GM12891 (cell line): ENCODE data around the gene TRIM39.

Source experiments
- DNase-seq: peaks from one replicate; pipeline ENCODE4 v3.0.0; 2011; ENCODE audit warnings: low spot score; ENCODE audit not compliant: insufficient read length
- FAIRE-seq: peaks from 2 replicates; lab custom pipeline; 2011; peaks lifted over from hg19 to GRCh38; lab: Jason Lieb, UNC
- PAX5 ChIP-seq: IDR thresholded peaks from 2 replicates; pipeline ENCODE4 v1.6.1; 2011; ENCODE audit warnings: low read length, moderate library complexity, mild to moderate bottlenecking; ENCODE audit not compliant: insufficient read depth, severe bottlenecking
- POLR2A ChIP-seq: IDR thresholded peaks from 2 replicates; pipeline ENCODE4 v1.6.1; 2011; ENCODE audit warnings: low read depth, low read length, control low read depth
- POLR2AphosphoS5 ChIP-seq: IDR thresholded peaks from 2 replicates; pipeline ENCODE4 v1.6.1; 2011; ENCODE audit warnings: low read depth, low read length, control low read depth
- POU2F2 ChIP-seq: IDR thresholded peaks from 2 replicates; pipeline ENCODE4 v1.6.1; 2011; ENCODE audit warnings: low read depth, mild to moderate bottlenecking, control low read depth, low read length, moderate library complexity
- SPI1 ChIP-seq: IDR thresholded peaks from 2 replicates; pipeline ENCODE4 v1.6.1; 2011; ENCODE audit warnings: low read depth, low read length, control low read depth
- TAF1 ChIP-seq: IDR thresholded peaks from 2 replicates; pipeline ENCODE4 v1.6.1; 2011; ENCODE audit warnings: low read depth, low read length, control low read depth

The TRIM39 gene

GRCh38 chr6:30312676-30313321 is 13.9 kb upstream of the TRIM39 start:
- no peak for TF ChIP-seq POLR2A
- no peak for FAIRE-seq
- no peak for DNase-seq

- TF ChIP-seq TAF1 (no peak), SPI1 (no peak), POLR2AphosphoS5 (no peak), POLR2A (no peak), PAX5 (no peak), POU2F2 (no peak)
- DNase-seq = no peak
These were observed 11.6 kb upstream of the TRIM39 start for GRCh38 chr6:30315156-30315555.

GRCh38 chr6:30317913-30318589 is 8.7 kb upstream of the TRIM39 start:
- DNase-seq (no peak), FAIRE-seq (no peak)
- TF ChIP-seq PAX5 = no peak
- no peak for TF ChIP-seq SPI1
- no peak for TF ChIP-seq POU2F2
- TF ChIP-seq POLR2AphosphoS5 = no peak
- TF ChIP-seq TAF1 = no peak
- no peak for TF ChIP-seq POLR2A

More at GRCh38 chr6:30315156-30315555, 11.6 kb upstream of the TRIM39 start:
- FAIRE-seq = no peak

- no peak for TF ChIP-seq POLR2A
- no peak for TF ChIP-seq SPI1
- TF ChIP-seq POU2F2 = no peak
- no peak for TF ChIP-seq POLR2AphosphoS5
- TF ChIP-seq TAF1 = no peak
- TF ChIP-seq PAX5 = no peak
- FAIRE-seq (no peak), DNase-seq (no peak)
These were observed 7.4 kb upstream of the TRIM39 start for GRCh38 chr6:30319146-30319835.

- TF ChIP-seq TAF1 (no peak), POU2F2 (no peak), PAX5 (no peak), POLR2A (no peak), SPI1 (no peak), POLR2AphosphoS5 (no peak)
These were observed 4.9 kb upstream of the TRIM39 start for GRCh38 chr6:30321692-30322388.

GRCh38 chr6:30322527-30323501 is 3.9 kb upstream of the TRIM39 start:
- DNase-seq (no peak), FAIRE-seq (no peak)

More at GRCh38 chr6:30321692-30322388, 4.9 kb upstream of the TRIM39 start:
- DNase-seq (no peak), FAIRE-seq (no peak)

GRCh38 chr6:30323806-30324205 is 2.9 kb upstream of the TRIM39 start:
- no peak for FAIRE-seq
- DNase-seq = no peak

More at GRCh38 chr6:30322527-30323501, 3.9 kb upstream of the TRIM39 start:
- no peak for TF ChIP-seq POU2F2
- TF ChIP-seq POLR2A = no peak
- no peak for TF ChIP-seq PAX5
- TF ChIP-seq TAF1 = no peak
- no peak for TF ChIP-seq POLR2AphosphoS5
- TF ChIP-seq SPI1 = no peak

GRCh38 chr6:30325150-30325872 is 1.4 kb upstream of the TRIM39 start:
- FAIRE-seq (peak; percentile 90), DNase-seq (peak; percentile 57)
- TF ChIP-seq POLR2A (no peak), PAX5 (no peak), TAF1 (no peak), POU2F2 (0 out of 2 replicates have a peak, but pooled peaks have one; percentile 17), SPI1 (no peak)

More at GRCh38 chr6:30323806-30324205, 2.9 kb upstream of the TRIM39 start:
- TF ChIP-seq POU2F2 = no peak
- TF ChIP-seq TAF1 = no peak
- TF ChIP-seq POLR2AphosphoS5 = no peak
- no peak for TF ChIP-seq POLR2A
- TF ChIP-seq SPI1 = no peak
- TF ChIP-seq PAX5 = no peak

- TF ChIP-seq SPI1 (no peak), POLR2A (no peak), POU2F2 (no peak), TAF1 (0 out of 2 replicates have a peak, but pooled peaks have one; percentile 11), PAX5 (no peak)
- no peak for DNase-seq
- no peak for FAIRE-seq
These were observed 728 bp upstream of the TRIM39 start for GRCh38 chr6:30325873-30326525.
